HL-60 (cell line): Measurements from ENCODE around the gene ELP4.

ENCODE experiments used
- DNase-seq, 2 experiments: peaks; one replicate each; pipeline ENCODE4 v3.0.0-alpha.2; 2010 to 2020; ENCODE audit warnings: low read depth in 1 of 2, low spot score in 1 of 2
- H3K27ac ChIP-seq: fragments of 250-450 bp; sonication (Bioruptor Pico); replicated peaks from 2 replicates; pipeline ENCODE4 v1.5.1; 2020; ENCODE audit warnings: mild to moderate bottlenecking, moderate library complexity
- H3K27me3 ChIP-seq: fragments of 250-450 bp; sonication (Bioruptor Pico); 2 replicates; pipeline ENCODE4 v1.5.1; 2021; ENCODE audit warnings: mild to moderate bottlenecking, moderate library complexity; ENCODE audit not compliant: insufficient read depth, poor library complexity, severe bottlenecking
- H3K4me3 ChIP-seq: replicated peaks from 2 replicates; pipeline ENCODE4 v1.5.1; 2011; ENCODE audit warnings: mild to moderate bottlenecking, control low read depth, low read length; ENCODE audit not compliant: insufficient read depth
- CTCF ChIP-seq: IDR thresholded peaks from one replicate; pipeline ENCODE4 v1.5.1; 2011; ENCODE audit warnings: low read length, control low read depth, inconsistent platforms; ENCODE audit not compliant: insufficient read depth
- GABPA ChIP-seq: IDR thresholded peaks from 2 replicates; pipeline ENCODE4 v1.6.1; 2012; ENCODE audit warnings: low read depth
- POLR2AphosphoS5 ChIP-seq: IDR thresholded peaks from 2 replicates; pipeline ENCODE4 v1.6.1; 2012; ENCODE audit warnings: low read depth
- REST ChIP-seq: IDR thresholded peaks from 2 replicates; pipeline ENCODE4 v1.6.1; 2012; ENCODE audit warnings: low read depth; ENCODE audit not compliant: insufficient replicate concordance
- SPI1 ChIP-seq: IDR thresholded peaks from 2 replicates; pipeline ENCODE4 v1.6.1; 2012; ENCODE audit warnings: low read depth, mild to moderate bottlenecking, borderline replicate concordance

Gene ELP4

GRCh38 chr11:31767685-31768084 lies 258.1 kb downstream of the ELP4 start:
- no peaks in the 10 kb centered on the region for H3K27me3 ChIP-seq
- H3K4me3 ChIP-seq, result no peak overlapping the region
- H3K27ac ChIP-seq, result no peak overlapping the region
- TF ChIP-seq POLR2AphosphoS5 (no peak), CTCF (no peak), REST (no peak), GABPA (no peak), SPI1 (no peak)
- no peak for DNase-seq

- DNase-seq, result no peak
Measured at GRCh38 chr11:31768749-31769640, 259.4 kb downstream of the ELP4 start.

More at GRCh38 chr11:31768749-31769640, 259.4 kb downstream of the ELP4 start:
- no peak overlapping the region for H3K4me3 ChIP-seq
- no peak for TF ChIP-seq SPI1
- no peak for TF ChIP-seq POLR2AphosphoS5
- no peak for TF ChIP-seq GABPA
- TF ChIP-seq REST, result no peak
- no peak for TF ChIP-seq CTCF
- H3K27ac ChIP-seq, result no peak overlapping the region
- H3K27me3 ChIP-seq, result no peaks in the 10 kb centered on the region
